ENCODE measurements around the gene SETMAR. TPM values are rescaled to one million over a fixed set of nuclear protein-coding genes. Genes with fewer than 3 reads are reported as not detected.

Gene SETMAR
- total and polyA plus RNA-seq, 2 donors (not counting 1 experiment from before 2014, with no cell fraction given): 4.2 to 7.6 TPM

DNA sequence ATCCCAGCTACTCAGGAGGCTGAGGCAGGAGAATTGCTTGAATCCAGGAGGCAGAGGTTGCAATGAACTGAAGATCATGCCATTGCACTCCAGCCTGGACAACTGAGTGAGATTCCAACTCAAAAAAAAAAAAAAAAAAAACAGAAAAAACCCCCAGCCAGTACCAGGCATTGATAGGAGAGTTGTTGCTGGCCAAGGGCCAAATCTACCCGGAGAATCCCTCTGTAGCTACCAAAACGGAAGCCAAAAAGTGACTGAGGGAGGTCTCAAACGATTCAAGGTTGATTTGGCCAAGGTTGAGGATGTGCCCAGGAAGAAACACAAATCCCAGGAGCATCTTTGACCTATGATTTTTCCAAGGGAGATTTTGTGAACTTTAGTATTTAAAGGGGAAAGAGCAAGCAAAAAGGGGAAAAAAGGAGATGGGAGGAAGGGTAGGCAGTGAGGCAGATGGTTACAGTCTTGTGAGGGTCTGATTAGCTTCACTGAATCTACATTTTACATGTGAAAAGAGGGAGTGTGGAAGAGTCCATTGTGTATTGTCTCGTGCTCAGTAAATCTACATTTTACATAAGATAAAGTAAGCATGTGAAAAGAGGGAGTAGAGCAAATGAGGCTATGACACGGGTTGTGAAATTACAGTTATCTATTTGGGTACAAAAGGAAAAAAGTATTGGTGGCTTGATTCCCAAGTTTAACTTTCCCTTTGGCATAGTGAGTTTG, 32.8 kb downstream of the SETMAR start:
- ATAC-seq (ENCODE audit: low read depth) (no peak), DNase-seq (no peak)
- Histone ChIP-seq H3K27ac (ENCODE audit: low read length in 2 of 2) (no peak overlapping the region), H2AFZ (ENCODE audit: insufficient read depth, low read depth, low read length, poor library complexity, severe bottlenecking) (no peak overlapping the region), H3K36me3 (replicated peaks in 1 of 2; ENCODE audit: control extremely low read depth in 1 of 2, control insufficient read depth in 1 of 2, extremely low read depth in 1 of 2, insufficient read depth in 2 of 2, low read length in 1 of 2) (no peaks in the 10 kb centered on the region), H3K27me3 (replicated peaks in 1 of 4; ENCODE audit: control extremely low read depth in 1 of 4, control insufficient read depth in 3 of 4, insufficient read depth in 4 of 4, low read length in 3 of 4) (no peaks in the 10 kb centered on the region), H3K9ac (ENCODE audit: low read length) (no peak overlapping the region), H4K20me1 (ENCODE audit: control insufficient read depth, insufficient read depth, low read length, poor library complexity, severe bottlenecking) (no peaks in the 10 kb centered on the region), H3K4me3 (ENCODE audit: control extremely low read depth in 1 of 5, extremely low read depth in 1 of 5, insufficient read depth in 1 of 5, low read depth in 2 of 5, low read length in 4 of 5) (no peak overlapping the region), H3K4me2 (replicated peaks; ENCODE audit: low read depth, low read length, poor library complexity, severe bottlenecking) (no peak overlapping the region), H3K79me2 (ENCODE audit: control insufficient read depth, insufficient read depth, low read length) (no peaks in the 10 kb centered on the region), H3K4me1 (ENCODE audit: control insufficient read depth in 2 of 2, insufficient read depth in 2 of 2, low read length in 2 of 2) (no peaks in the 10 kb centered on the region), H3K9me3 (ENCODE audit: control extremely low read depth in 1 of 3, control insufficient read depth in 2 of 3, insufficient read depth in 1 of 3, low read length in 2 of 3) (no peaks in the 10 kb centered on the region)
- no peaks in the 10 kb centered on the region for H3K9me3 Mint-ChIP-seq (ENCODE audit: insufficient read depth)
- WGBS (ENCODE audit: insufficient coverage): 71% methylated on average over 1 of the region's 5 CpGs
- no peaks in the 10 kb centered on the region for H3K27me3 Mint-ChIP-seq
- CTCF ChIA-PET: interaction anchor here (1.3 kb wide), 1 partner anchor 15 kb away, joined by 4 read pairs; no protein-coding TSS in a partner anchor
- no peak for TF ChIP-seq EZH2 (IDR thresholded peaks at IDR 0.05; ENCODE audit: borderline replicate concordance, insufficient read depth, low read depth, low read length, poor library complexity, severe bottlenecking)
- TF ChIP-seq, protein P1, sequence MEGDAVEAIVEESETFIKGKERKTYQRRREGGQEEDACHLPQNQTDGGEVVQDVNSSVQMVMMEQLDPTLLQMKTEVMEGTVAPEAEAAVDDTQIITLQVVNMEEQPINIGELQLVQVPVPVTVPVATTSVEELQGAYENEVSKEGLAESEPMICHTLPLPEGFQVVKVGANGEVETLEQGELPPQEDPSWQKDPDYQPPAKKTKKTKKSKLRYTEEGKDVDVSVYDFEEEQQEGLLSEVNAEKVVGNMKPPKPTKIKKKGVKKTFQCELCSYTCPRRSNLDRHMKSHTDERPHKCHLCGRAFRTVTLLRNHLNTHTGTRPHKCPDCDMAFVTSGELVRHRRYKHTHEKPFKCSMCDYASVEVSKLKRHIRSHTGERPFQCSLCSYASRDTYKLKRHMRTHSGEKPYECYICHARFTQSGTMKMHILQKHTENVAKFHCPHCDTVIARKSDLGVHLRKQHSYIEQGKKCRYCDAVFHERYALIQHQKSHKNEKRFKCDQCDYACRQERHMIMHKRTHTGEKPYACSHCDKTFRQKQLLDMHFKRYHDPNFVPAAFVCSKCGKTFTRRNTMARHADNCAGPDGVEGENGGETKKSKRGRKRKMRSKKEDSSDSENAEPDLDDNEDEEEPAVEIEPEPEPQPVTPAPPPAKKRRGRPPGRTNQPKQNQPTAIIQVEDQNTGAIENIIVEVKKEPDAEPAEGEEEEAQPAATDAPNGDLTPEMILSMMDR (IDR thresholded peaks at IDR 0.05): no peak
- intact Hi-C loops (cut with micrococcal nuclease): no loop called here
- no peak overlapping the region for H3K27ac Mint-ChIP-seq
- H3K4me3 Mint-ChIP-seq: no peak overlapping the region
- H3K4me1 Mint-ChIP-seq: no peaks in the 10 kb centered on the region
- POLR2A ChIA-PET: no interaction called here

DNA sequence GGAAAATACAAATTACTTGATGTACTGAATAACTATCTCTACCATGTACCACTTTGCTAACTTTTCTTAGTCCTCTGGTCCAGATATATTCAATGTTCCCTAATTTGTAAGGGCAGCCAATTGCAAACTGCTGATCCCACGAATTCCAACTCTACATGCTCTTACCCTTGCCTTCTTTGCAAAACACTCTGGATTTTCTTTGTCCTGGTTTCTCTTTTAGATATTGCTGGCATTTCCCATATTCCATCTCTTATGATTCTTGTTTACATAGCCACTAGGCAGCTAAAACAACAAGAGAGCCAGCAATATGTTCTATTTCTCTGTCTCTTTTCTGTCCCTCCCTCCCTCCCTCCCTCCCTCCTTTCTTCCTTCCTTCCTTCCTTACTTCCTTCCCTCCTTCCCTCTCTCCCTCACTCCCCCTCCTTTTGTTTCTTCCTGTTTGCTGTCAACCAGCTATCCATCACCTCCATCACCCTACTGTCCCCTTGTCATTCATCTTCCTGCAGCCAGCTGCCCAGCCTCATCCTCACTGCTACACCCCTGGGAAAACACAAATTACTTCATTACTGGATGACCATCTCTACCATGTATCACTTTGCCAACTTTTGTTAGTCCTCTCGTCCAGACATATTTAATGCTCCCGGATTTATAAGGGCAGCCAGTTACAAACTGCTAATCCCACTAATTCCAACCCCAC, 33.8 kb downstream of the SETMAR start:
- POLR2A ChIA-PET: no interaction called here
- CTCF ChIA-PET: interaction anchor here (6.3 kb wide), 1 partner anchor 14 kb away, joined by 33 read pairs; no protein-coding TSS in a partner anchor

More for the DNA sequence above, 33.8 kb downstream of the SETMAR start:
- Mint-ChIP-seq H3K4me1 (no peaks in the 10 kb centered on the region), H3K27ac (no peak overlapping the region), H3K27me3 (no peaks in the 10 kb centered on the region), H3K9me3 (ENCODE audit: insufficient read depth) (no peaks in the 10 kb centered on the region), H3K4me3 (no peak overlapping the region)
- WGBS (ENCODE audit: insufficient coverage): 90% methylated on average over 3 of the region's 3 CpGs
- DNase-seq (no peak), ATAC-seq (ENCODE audit: low read depth) (no peak)
- Histone ChIP-seq H4K20me1 (ENCODE audit: control insufficient read depth, insufficient read depth, low read length, poor library complexity, severe bottlenecking) (no peaks in the 10 kb centered on the region), H3K36me3 (replicated peaks in 1 of 2; ENCODE audit: control extremely low read depth in 1 of 2, control insufficient read depth in 1 of 2, extremely low read depth in 1 of 2, insufficient read depth in 2 of 2, low read length in 1 of 2) (no peaks in the 10 kb centered on the region), H3K79me2 (ENCODE audit: control insufficient read depth, insufficient read depth, low read length) (no peaks in the 10 kb centered on the region), H3K4me2 (replicated peaks; ENCODE audit: low read depth, low read length, poor library complexity, severe bottlenecking) (no peak overlapping the region), H2AFZ (ENCODE audit: insufficient read depth, low read depth, low read length, poor library complexity, severe bottlenecking) (no peak overlapping the region), H3K27ac (ENCODE audit: low read length in 2 of 2) (no peak overlapping the region), H3K4me1 (ENCODE audit: control insufficient read depth in 2 of 2, insufficient read depth in 2 of 2, low read length in 2 of 2) (no peaks in the 10 kb centered on the region), H3K9ac (ENCODE audit: low read length) (no peak overlapping the region), H3K27me3 (replicated peaks in 1 of 4; ENCODE audit: control extremely low read depth in 1 of 4, control insufficient read depth in 3 of 4, insufficient read depth in 4 of 4, low read length in 3 of 4) (no peaks in the 10 kb centered on the region), H3K4me3 (ENCODE audit: control extremely low read depth in 1 of 5, extremely low read depth in 1 of 5, insufficient read depth in 1 of 5, low read depth in 2 of 5, low read length in 4 of 5) (no peak overlapping the region), H3K9me3 (ENCODE audit: control extremely low read depth in 1 of 3, control insufficient read depth in 2 of 3, insufficient read depth in 1 of 3, low read length in 2 of 3) (no peaks in the 10 kb centered on the region)
- intact Hi-C loops (cut with micrococcal nuclease): no loop called here
- TF ChIP-seq, protein P1 (IDR thresholded peaks at IDR 0.05): no peak
- TF ChIP-seq EZH2 (IDR thresholded peaks at IDR 0.05; ENCODE audit: borderline replicate concordance, insufficient read depth, low read depth, low read length, poor library complexity, severe bottlenecking): no peak
